Measurements from ENCODE around the gene CD151.

DNA sequence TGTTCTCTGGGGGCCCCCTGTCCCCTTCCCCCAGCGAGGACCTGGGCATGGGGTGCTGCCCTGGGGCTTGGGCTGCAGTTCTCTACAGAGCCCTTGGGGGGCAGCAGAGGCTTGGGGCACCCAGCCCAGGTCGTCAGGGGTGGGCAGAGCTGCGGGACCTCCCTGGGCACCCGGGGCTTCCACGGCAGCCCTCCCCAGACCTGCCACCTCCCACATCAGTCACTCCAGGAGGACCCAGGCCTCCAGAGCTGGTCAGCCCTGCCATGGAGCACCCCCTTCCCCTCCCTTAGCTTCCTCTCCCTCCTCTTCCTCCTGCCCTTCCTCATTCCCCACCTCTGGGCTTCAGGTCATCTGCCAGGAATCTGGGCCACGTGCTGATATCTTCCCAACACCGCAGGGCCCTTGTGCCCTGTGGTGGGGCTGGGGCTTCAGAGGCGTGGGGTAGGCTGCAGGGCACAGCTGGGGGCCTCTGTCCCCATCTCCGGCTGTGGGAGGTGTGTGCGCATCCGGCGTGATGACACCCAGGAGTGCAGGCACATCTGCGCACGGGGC lies 15.7 kb downstream of the CD151 start:
- TF ChIP-seq, protein P1, sequence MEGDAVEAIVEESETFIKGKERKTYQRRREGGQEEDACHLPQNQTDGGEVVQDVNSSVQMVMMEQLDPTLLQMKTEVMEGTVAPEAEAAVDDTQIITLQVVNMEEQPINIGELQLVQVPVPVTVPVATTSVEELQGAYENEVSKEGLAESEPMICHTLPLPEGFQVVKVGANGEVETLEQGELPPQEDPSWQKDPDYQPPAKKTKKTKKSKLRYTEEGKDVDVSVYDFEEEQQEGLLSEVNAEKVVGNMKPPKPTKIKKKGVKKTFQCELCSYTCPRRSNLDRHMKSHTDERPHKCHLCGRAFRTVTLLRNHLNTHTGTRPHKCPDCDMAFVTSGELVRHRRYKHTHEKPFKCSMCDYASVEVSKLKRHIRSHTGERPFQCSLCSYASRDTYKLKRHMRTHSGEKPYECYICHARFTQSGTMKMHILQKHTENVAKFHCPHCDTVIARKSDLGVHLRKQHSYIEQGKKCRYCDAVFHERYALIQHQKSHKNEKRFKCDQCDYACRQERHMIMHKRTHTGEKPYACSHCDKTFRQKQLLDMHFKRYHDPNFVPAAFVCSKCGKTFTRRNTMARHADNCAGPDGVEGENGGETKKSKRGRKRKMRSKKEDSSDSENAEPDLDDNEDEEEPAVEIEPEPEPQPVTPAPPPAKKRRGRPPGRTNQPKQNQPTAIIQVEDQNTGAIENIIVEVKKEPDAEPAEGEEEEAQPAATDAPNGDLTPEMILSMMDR (IDR thresholded peaks at IDR 0.05): peak in 3 of 4 experiments; percentile 83 to 96 (median 84)
- TF ChIP-seq POLR2A (IDR thresholded peaks at IDR 0.05): no peak

Data from gastroesophageal sphincter (tissue), 3 donors.